Chondrocyte (in vitro differentiated cells): ENCODE data around the gene SLC7A6OS. TPM values are rescaled to one million over a fixed set of nuclear protein-coding genes. Genes with fewer than 3 reads are reported as not detected.

ENCODE experiments used
- DNase-seq: peaks from one replicate; pipeline ENCODE4 v3.0.0; 2021; ENCODE audit warnings: mixed read lengths, low spot score
- H3K27ac Mint-ChIP-seq: one replicate; pipeline ENCODE4 v1.8.0; 2021; ENCODE audit warnings: mild to moderate bottlenecking, moderate library complexity, mixed read lengths; ENCODE audit not compliant: unreplicated experiment
- H3K27me3 Mint-ChIP-seq: 2 replicates; pipeline ENCODE4 v1.8.0; 2021; ENCODE audit warnings: low read depth, mixed read lengths
- H3K36me3 Mint-ChIP-seq: 2 replicates; pipeline ENCODE4 v1.8.0; 2021; ENCODE audit warnings: low read depth, mixed read lengths
- H3K4me1 Mint-ChIP-seq: 2 replicates; pipeline ENCODE4 v1.8.0; 2021; ENCODE audit warnings: low read depth, mild to moderate bottlenecking, mixed read lengths
- H3K4me3 Mint-ChIP-seq: one replicate; pipeline ENCODE4 v1.8.0; 2021; ENCODE audit warnings: mild to moderate bottlenecking, moderate library complexity, mixed read lengths; ENCODE audit not compliant: unreplicated experiment
- H3K9me3 Mint-ChIP-seq: 2 replicates; pipeline ENCODE4 v1.8.0; 2021; ENCODE audit warnings: low read depth, mixed read lengths
- CTCF ChIP-seq: fragments of 200-600 bp; sonication (generic); IDR thresholded peaks from 2 replicates; pipeline ENCODE4 v1.5.0; 2021; ENCODE audit warnings: antibody characterized with exemption, mild to moderate bottlenecking, moderate library complexity
- total RNA-seq: library from RNA; stranded (reverse); gene quantifications from 3 replicates; pipeline ENCODE4 v1.2.1, GENCODE V29; 2021

Gene SLC7A6OS
- total RNA-seq, 1 donor from 2014 or later: 9.5 TPM

GRCh38 chr16:68276223-68276622 lies 34.5 kb downstream of the SLC7A6OS start:
- Mint-ChIP-seq H3K27ac (peak overlapping the region; percentile 57), H3K9me3 (no peaks in the 10 kb centered on the region), H3K27me3 (no peaks in the 10 kb centered on the region), H3K36me3 (peaks cover 6% of the 10 kb centered on the region), H3K4me3 (no peak overlapping the region), H3K4me1 (peaks cover 14% of the 10 kb centered on the region)
- no peak for TF ChIP-seq CTCF
- DNase-seq: no peak

DNA sequence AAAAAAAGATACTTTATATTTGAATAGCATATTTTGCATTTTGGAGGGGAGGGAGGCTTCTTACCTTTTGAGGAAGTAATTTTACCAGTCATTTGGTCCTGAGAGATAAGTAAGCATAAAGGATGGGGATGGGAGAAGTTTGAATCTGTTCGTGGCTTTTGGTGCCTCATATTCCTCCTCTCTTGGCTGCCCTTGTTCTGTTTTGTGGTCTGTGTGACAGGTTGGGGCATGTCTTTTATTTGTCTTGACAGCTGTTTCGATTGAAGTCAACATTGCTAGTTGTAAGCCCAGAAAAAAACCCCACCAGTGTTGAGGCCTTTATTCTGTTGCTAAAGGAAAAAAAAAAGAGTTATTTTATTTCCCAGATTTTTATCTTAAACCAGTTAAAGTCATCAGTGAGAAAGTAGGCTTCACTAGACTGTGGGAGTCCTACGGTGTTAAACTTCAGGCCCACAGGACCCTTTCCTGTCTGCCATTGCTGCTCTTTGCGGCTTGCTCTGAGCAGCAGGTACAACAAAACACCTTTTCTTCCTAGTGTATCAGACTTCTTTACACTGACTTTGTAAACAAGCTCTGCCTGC lies 35.0 kb downstream of the SLC7A6OS start:
- no peak for DNase-seq
- Mint-ChIP-seq H3K27ac (peak overlapping the region; percentile 57), H3K36me3 (peaks cover 6% of the 10 kb centered on the region), H3K4me3 (no peak overlapping the region), H3K27me3 (no peaks in the 10 kb centered on the region), H3K9me3 (no peaks in the 10 kb centered on the region), H3K4me1 (peaks cover 14% of the 10 kb centered on the region)
- no peak for TF ChIP-seq CTCF

DNA sequence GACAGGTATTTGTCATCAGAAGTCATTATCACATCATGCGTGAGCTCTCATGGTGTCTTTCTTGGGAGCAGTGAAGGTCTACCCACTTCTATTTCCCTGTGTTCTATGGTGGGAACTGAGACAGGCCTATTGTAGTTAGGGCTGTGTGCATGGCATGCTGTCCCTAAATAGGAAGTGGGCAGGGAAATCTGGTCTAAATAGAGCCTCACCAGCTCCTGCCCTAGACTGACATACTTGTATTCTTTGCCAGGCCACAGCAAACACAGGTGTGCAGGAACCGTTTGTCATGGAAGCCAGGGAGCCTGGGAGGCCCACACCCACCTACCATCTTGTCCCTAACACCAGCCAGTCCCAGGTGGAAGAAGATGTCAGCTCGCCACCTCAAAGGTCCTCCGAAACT lies 36.3 kb downstream of the SLC7A6OS start:
- TF ChIP-seq CTCF: no peak
- no peak for DNase-seq
- H3K36me3 Mint-ChIP-seq: peaks cover 3% of the 10 kb centered on the region
- no peak overlapping the region for H3K4me3 Mint-ChIP-seq
- H3K27me3 Mint-ChIP-seq: no peaks in the 10 kb centered on the region
- no peaks in the 10 kb centered on the region for H3K9me3 Mint-ChIP-seq
- peaks cover 22% of the 10 kb centered on the region for H3K4me1 Mint-ChIP-seq
- H3K27ac Mint-ChIP-seq: no peak overlapping the region

DNA sequence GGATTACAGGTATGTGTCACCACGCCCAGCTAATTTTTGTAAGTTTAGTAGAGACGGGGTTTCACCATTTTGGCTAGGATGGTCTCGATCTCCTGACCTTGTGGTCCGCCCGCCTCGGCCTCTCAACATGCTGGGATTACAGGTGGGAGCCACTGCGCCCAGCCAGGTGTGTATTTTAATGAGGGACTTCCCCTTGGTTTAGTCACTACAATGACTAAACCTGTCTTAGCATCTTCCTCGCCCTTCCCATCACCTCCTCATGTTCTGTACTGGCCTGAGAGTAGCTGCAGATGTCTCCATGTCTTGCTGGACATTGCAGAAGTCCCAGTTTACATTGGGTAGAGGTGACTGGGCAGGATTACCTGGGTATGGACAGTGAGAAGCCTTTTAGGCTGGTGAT lies 36.9 kb downstream of the SLC7A6OS start:
- Mint-ChIP-seq H3K4me1 (peaks cover 27% of the 10 kb centered on the region), H3K27ac (no peak overlapping the region), H3K36me3 (peaks cover 3% of the 10 kb centered on the region), H3K27me3 (no peaks in the 10 kb centered on the region), H3K4me3 (no peak overlapping the region), H3K9me3 (no peaks in the 10 kb centered on the region)
- TF ChIP-seq CTCF: no peak
- DNase-seq: no peak

GRCh38 chr16:68273459-68273858 lies 37.3 kb downstream of the SLC7A6OS start:
- DNase-seq: no peak
- Mint-ChIP-seq H3K27me3 (no peaks in the 10 kb centered on the region), H3K4me3 (no peak overlapping the region), H3K9me3 (no peaks in the 10 kb centered on the region), H3K4me1 (peaks cover 28% of the 10 kb centered on the region), H3K36me3 (peaks cover 3% of the 10 kb centered on the region), H3K27ac (no peak overlapping the region)
- no peak for TF ChIP-seq CTCF
